ENCODE measurements around the gene NT5M. TPM values are rescaled to one million over a fixed set of nuclear protein-coding genes. Genes with fewer than 3 reads are reported as not detected.

The NT5M gene
- total and polyA plus RNA-seq, 2 donors = 6.0 to 7.3 TPM

GRCh38 chr17:17370711-17371110 is 67.5 kb downstream of the NT5M start:
- Histone ChIP-seq H3K36me3 (ENCODE audit: control insufficient read depth in 2 of 2, insufficient read depth in 2 of 2, low read length in 1 of 2) (no peaks in the 10 kb centered on the region), H3K27me3 (ENCODE audit: control insufficient read depth in 2 of 2, insufficient read depth in 1 of 2, low read length in 1 of 2) (no peaks in the 10 kb centered on the region), H3K27ac (ENCODE audit: low read depth in 1 of 2, low read length in 1 of 2) (no peak overlapping the region), H3K4me3 (ENCODE audit: low read length in 2 of 2) (no peak overlapping the region), H3K9me3 (ENCODE audit: control insufficient read depth in 2 of 2, insufficient read depth in 1 of 2, low read length in 1 of 2) (peaks cover 0 to 10% of the 10 kb centered on the region in 2 donors), H3K4me1 (ENCODE audit: control insufficient read depth in 2 of 2, insufficient read depth in 2 of 2, low read length in 2 of 2) (peaks cover 6 to 13% of the 10 kb centered on the region in 2 donors)
- WGBS = over 99% methylated on average over 6 of the region's 6 CpGs
- no peak for DNase-seq (ENCODE audit: low read depth in 6 of 9, low spot score in 9 of 9)

- H3K27me3 ChIP-seq (ENCODE audit: control insufficient read depth in 2 of 2, insufficient read depth in 1 of 2, low read length in 1 of 2) = no peaks in the 10 kb centered on the region
- H3K4me3 ChIP-seq (ENCODE audit: low read length in 2 of 2) = no peak overlapping the region
- H3K4me1 ChIP-seq (ENCODE audit: control insufficient read depth in 2 of 2, insufficient read depth in 2 of 2, low read length in 2 of 2) = peaks cover 6 to 11% of the 10 kb centered on the region in 2 donors
- no peaks in the 10 kb centered on the region for H3K36me3 ChIP-seq (ENCODE audit: control insufficient read depth in 2 of 2, insufficient read depth in 2 of 2, low read length in 1 of 2)
- no peaks in the 10 kb centered on the region for H3K9me3 ChIP-seq (ENCODE audit: control insufficient read depth in 2 of 2, insufficient read depth in 1 of 2, low read length in 1 of 2)
- H3K27ac ChIP-seq (ENCODE audit: low read depth in 1 of 2, low read length in 1 of 2) = no peak overlapping the region
- WGBS = 96% methylated on average over 11 of the region's 11 CpGs
- no peak for DNase-seq (ENCODE audit: low read depth in 6 of 9, low spot score in 9 of 9)
These were observed 69.8 kb downstream of the NT5M start for GRCh38 chr17:17372856-17373520.

- H3K27ac ChIP-seq (ENCODE audit: low read depth in 1 of 2, low read length in 1 of 2) = no peak overlapping the region
These were observed 72.7 kb downstream of the NT5M start for GRCh38 chr17:17375841-17376240.

DNA sequence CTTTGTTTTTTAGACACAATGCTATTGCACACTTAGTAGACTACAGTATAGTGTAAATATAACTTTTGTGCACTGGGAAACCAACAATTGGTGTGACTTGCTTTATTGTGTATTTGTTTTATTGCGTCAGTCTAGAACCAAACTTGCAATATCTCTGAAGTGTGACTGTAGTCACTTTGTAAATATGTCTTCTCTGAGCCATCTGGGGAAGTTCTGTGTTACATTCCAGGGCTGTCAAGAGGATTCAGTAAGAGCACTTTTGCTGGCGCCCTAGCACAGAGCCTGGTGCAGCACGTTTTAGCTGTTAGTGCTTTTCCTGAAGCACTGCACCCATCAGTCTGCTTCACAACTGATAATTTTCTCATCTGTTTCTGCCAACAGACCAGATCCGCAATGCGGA is 73.2 kb downstream of the NT5M start:
- peaks cover 0 to 6% of the 10 kb centered on the region in 2 donors for H3K27me3 ChIP-seq (ENCODE audit: control insufficient read depth in 2 of 2, insufficient read depth in 1 of 2, low read length in 1 of 2)
- H3K36me3 ChIP-seq (ENCODE audit: control insufficient read depth in 2 of 2, insufficient read depth in 2 of 2, low read length in 1 of 2) = no peaks in the 10 kb centered on the region
- WGBS = 96% methylated on average over 5 of the region's 5 CpGs
- H3K4me1 ChIP-seq (ENCODE audit: control insufficient read depth in 2 of 2, insufficient read depth in 2 of 2, low read length in 2 of 2) = peaks cover 0 to 12% of the 10 kb centered on the region in 2 donors
- H3K9me3 ChIP-seq (ENCODE audit: control insufficient read depth in 2 of 2, insufficient read depth in 1 of 2, low read length in 1 of 2) = no peaks in the 10 kb centered on the region
- H3K27ac ChIP-seq (ENCODE audit: low read depth in 1 of 2, low read length in 1 of 2) = no peak overlapping the region
- no peak overlapping the region for H3K4me3 ChIP-seq (ENCODE audit: low read length in 2 of 2)
- no peak for DNase-seq (ENCODE audit: low read depth in 6 of 9, low spot score in 9 of 9)

More at GRCh38 chr17:17375841-17376240, 72.7 kb downstream of the NT5M start:
- no peak for DNase-seq (ENCODE audit: low read depth in 6 of 9, low spot score in 9 of 9)
- Histone ChIP-seq H3K36me3 (ENCODE audit: control insufficient read depth in 2 of 2, insufficient read depth in 2 of 2, low read length in 1 of 2) (no peaks in the 10 kb centered on the region), H3K4me3 (ENCODE audit: low read length in 2 of 2) (no peak overlapping the region), H3K27me3 (ENCODE audit: control insufficient read depth in 2 of 2, insufficient read depth in 1 of 2, low read length in 1 of 2) (peaks cover 0 to 6% of the 10 kb centered on the region in 2 donors), H3K9me3 (ENCODE audit: control insufficient read depth in 2 of 2, insufficient read depth in 1 of 2, low read length in 1 of 2) (no peaks in the 10 kb centered on the region), H3K4me1 (ENCODE audit: control insufficient read depth in 2 of 2, insufficient read depth in 2 of 2, low read length in 2 of 2) (peaks cover 0 to 12% of the 10 kb centered on the region in 2 donors)
- WGBS = 98% methylated on average over 6 of the region's 6 CpGs

GRCh38 chr17:17377071-17377967 is 74.1 kb downstream of the NT5M start:
- Histone ChIP-seq H3K4me3 (ENCODE audit: low read length in 2 of 2) (no peak overlapping the region), H3K36me3 (ENCODE audit: control insufficient read depth in 2 of 2, insufficient read depth in 2 of 2, low read length in 1 of 2) (no peaks in the 10 kb centered on the region), H3K9me3 (ENCODE audit: control insufficient read depth in 2 of 2, insufficient read depth in 1 of 2, low read length in 1 of 2) (no peaks in the 10 kb centered on the region), H3K27me3 (ENCODE audit: control insufficient read depth in 2 of 2, insufficient read depth in 1 of 2, low read length in 1 of 2) (peaks cover 0 to 6% of the 10 kb centered on the region in 2 donors), H3K4me1 (ENCODE audit: control insufficient read depth in 2 of 2, insufficient read depth in 2 of 2, low read length in 2 of 2) (peaks cover 0 to 16% of the 10 kb centered on the region in 2 donors), H3K27ac (ENCODE audit: low read depth in 1 of 2, low read length in 1 of 2) (no peak overlapping the region)
- DNase-seq (ENCODE audit: low read depth in 6 of 9, low spot score in 9 of 9) = no peak
- WGBS = 97% methylated on average over 23 of the region's 23 CpGs

- H3K4me1 ChIP-seq (ENCODE audit: control insufficient read depth in 2 of 2, insufficient read depth in 2 of 2, low read length in 2 of 2) = peaks cover 0 to 17% of the 10 kb centered on the region in 2 donors
- H3K27ac ChIP-seq (ENCODE audit: low read depth in 1 of 2, low read length in 1 of 2) = no peak overlapping the region
- no peak for DNase-seq (ENCODE audit: low read depth in 6 of 9, low spot score in 9 of 9)
- no peak overlapping the region for H3K4me3 ChIP-seq (ENCODE audit: low read length in 2 of 2)
- H3K9me3 ChIP-seq (ENCODE audit: control insufficient read depth in 2 of 2, insufficient read depth in 1 of 2, low read length in 1 of 2) = no peaks in the 10 kb centered on the region
- H3K36me3 ChIP-seq (ENCODE audit: control insufficient read depth in 2 of 2, insufficient read depth in 2 of 2, low read length in 1 of 2) = no peaks in the 10 kb centered on the region
- 96% methylated on average over 12 of the region's 12 CpGs for WGBS
- peaks cover 0 to 7% of the 10 kb centered on the region in 2 donors for H3K27me3 ChIP-seq (ENCODE audit: control insufficient read depth in 2 of 2, insufficient read depth in 1 of 2, low read length in 1 of 2)
These were observed 76.2 kb downstream of the NT5M start for GRCh38 chr17:17379197-17379991.

DNA sequence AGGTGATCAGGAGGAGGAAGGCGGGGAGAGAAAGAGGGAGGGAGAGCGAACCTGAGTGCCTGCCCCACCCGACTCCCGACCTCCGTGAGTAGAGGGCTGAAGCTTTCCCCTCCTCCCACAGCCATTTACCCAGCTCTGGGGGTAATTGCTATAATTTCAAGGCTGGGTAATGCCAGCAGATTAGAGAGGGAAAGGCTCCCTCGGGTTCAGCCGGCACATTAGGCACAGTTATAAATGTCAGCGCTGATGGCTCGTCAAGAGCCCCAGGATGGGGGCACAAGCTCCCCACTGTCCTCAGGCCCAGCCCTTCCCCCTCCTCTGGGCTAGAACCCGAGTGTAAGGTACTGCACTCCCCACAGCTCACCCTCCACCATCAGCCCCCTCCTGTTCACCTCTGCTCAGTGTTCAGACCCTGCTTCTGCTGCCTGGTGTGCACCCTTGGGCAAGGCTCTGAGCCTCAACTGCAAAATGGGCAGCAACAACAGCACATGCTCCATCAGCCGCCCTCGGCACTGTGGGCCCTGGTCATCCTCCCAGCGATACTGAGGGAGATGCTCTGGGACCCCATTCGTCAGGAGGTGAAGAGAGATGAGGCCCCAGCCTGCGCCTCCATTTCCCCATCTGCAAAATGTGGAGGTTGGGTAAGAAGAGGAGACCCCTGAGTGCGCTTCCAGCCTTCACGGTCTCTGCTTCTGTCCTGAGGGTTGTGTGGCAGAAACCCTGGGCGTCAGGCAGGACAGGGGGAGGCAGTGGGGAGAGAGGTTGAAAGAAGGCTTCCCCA is 77.2 kb downstream of the NT5M start:
- no peaks in the 10 kb centered on the region for H3K9me3 ChIP-seq (ENCODE audit: control insufficient read depth in 2 of 2, insufficient read depth in 1 of 2, low read length in 1 of 2)
- H3K27me3 ChIP-seq (ENCODE audit: control insufficient read depth in 2 of 2, insufficient read depth in 1 of 2, low read length in 1 of 2) = peaks cover 0 to 7% of the 10 kb centered on the region in 2 donors
- peaks cover 0 to 17% of the 10 kb centered on the region in 2 donors for H3K4me1 ChIP-seq (ENCODE audit: control insufficient read depth in 2 of 2, insufficient read depth in 2 of 2, low read length in 2 of 2)
- H3K4me3 ChIP-seq (ENCODE audit: low read length in 2 of 2) = no peak overlapping the region
- H3K36me3 ChIP-seq (ENCODE audit: control insufficient read depth in 2 of 2, insufficient read depth in 2 of 2, low read length in 1 of 2) = no peaks in the 10 kb centered on the region
- H3K27ac ChIP-seq (ENCODE audit: low read depth in 1 of 2, low read length in 1 of 2) = no peak overlapping the region
- DNase-seq (ENCODE audit: low read depth in 6 of 9, low spot score in 9 of 9) = no peak
- WGBS = 94% methylated on average over 18 of the region's 18 CpGs

DNA sequence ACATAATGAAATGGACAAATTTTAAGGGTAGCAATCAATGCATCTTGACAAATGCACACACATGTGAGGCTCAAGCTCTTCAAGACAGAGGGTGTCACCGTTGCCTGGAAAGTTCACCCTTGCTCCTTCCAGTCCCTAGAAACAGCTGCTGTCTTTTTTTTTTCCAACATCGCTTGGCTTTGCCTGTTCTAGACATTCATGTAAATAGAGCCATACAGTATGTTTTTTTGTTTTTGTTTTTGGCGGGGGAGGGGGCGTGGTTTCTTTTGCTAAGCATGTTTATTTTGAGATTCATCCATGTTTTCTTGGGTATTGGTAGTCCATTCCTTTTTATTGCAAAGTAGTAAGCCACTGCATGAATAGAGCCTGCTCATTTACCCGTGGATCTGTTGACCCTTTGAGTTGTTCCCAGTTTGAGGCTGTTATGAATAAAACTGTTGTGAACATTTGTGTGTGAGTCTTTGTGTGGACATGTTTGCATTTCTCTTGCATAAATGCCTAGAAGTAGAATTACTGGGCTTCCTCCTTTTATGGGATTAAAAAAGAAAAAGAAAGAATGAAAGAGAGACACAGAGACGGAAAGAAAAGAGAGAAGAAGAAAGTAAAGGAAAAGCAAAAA is 78.4 kb downstream of the NT5M start:
- Histone ChIP-seq H3K4me1 (ENCODE audit: control insufficient read depth in 2 of 2, insufficient read depth in 2 of 2, low read length in 2 of 2) (peaks cover 4 to 27% of the 10 kb centered on the region in 2 donors), H3K27ac (ENCODE audit: low read depth in 1 of 2, low read length in 1 of 2) (no peak overlapping the region), H3K27me3 (ENCODE audit: control insufficient read depth in 2 of 2, insufficient read depth in 1 of 2, low read length in 1 of 2) (peaks cover 0 to 7% of the 10 kb centered on the region in 2 donors), H3K9me3 (ENCODE audit: control insufficient read depth in 2 of 2, insufficient read depth in 1 of 2, low read length in 1 of 2) (peaks cover 0 to 4% of the 10 kb centered on the region in 2 donors), H3K4me3 (ENCODE audit: low read length in 2 of 2) (no peak overlapping the region), H3K36me3 (ENCODE audit: control insufficient read depth in 2 of 2, insufficient read depth in 2 of 2, low read length in 1 of 2) (no peaks in the 10 kb centered on the region)
- no peak for DNase-seq (ENCODE audit: low read depth in 6 of 9, low spot score in 9 of 9)
- 91% methylated on average over 6 of the region's 6 CpGs for WGBS

All from thymus (tissue), 11 donors.